ENCODE measurements around the gene TPCN1. TPM values are rescaled to one million over a fixed set of nuclear protein-coding genes. Genes with fewer than 3 reads are reported as not detected.

The TPCN1 gene
- polyA plus RNA-seq, 3 donors = 31.2 to 50.5 (median 34.4) TPM

DNA sequence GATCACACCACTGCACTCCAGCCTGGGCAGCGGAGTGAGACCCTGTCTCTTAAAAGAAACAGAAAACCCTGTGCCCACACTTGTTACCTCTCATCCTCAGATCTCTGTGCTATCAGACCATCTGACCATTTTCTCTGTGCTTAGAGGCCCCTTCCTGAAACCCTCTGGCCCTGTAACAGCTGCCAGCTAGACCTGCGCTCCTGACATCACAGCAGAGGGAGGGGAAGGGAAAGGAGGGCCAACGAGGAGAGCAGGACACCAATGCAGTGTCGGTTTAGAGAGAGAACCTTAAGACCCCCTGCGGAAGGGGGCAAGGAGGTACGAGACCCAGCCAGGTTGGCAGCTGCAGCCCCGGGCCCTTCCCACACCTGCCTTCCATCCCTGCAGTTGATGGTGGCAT, 71.3 kb downstream of the TPCN1 start:
- DNase-seq (ENCODE audit: extremely low read depth in 1 of 11, low read depth in 9 of 11, low spot score in 4 of 11) = no peak

DNA sequence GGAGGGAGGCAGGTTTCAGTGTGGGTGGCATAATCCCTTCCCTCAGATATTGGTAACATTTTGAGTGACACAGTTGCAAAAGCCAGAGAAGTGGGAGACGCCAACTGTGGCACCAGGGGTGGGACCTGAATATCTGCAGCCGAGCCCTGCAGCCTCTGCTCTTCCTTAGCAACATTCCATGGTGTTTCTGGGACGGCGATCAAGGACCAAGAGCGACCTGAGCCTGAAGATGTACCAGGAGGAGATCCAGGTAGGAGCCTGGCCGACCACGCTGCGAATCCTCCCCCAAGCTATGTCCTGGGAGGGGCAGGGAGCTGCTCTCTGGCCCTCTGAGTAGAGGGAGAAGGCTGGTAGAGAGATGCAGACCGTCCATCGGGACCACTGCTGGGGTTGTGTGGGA, 71.8 kb downstream of the TPCN1 start:
- no peak for DNase-seq (ENCODE audit: extremely low read depth in 1 of 11, low read depth in 9 of 11, low spot score in 4 of 11)

DNA sequence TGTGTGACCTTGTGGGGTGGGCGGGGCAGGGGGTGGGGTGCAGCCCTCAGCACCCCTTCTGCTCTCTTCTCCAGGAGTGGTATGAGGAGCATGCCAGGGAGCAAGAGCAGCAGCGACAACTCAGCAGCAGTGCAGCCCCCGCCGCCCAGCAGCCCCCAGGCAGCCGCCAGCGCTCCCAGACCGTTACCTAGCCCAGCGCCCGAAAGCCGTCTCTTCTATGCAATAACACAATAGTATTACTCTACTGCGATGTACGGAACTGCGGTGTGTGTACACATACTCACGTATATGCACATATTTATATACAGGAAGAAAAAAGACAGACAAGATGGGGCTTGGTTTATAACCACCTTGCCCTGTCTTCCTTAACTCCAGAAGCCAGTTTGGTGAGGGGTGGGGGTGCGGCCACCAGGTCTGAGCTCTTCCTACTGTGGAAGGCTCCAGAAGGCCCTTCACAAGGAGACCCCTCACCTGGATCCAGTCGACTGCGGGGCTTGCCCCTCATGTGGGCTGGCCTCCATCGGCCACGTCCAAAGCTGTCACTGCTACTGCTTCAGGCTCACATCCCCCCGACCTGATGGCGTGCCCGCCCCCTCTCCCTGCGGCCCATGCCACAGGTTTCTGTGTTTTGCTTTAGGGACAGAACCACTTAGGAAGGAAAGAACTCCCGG, 74.8 kb downstream of the TPCN1 start:
- no peak for DNase-seq (ENCODE audit: extremely low read depth in 1 of 11, low read depth in 9 of 11, low spot score in 4 of 11)

DNA sequence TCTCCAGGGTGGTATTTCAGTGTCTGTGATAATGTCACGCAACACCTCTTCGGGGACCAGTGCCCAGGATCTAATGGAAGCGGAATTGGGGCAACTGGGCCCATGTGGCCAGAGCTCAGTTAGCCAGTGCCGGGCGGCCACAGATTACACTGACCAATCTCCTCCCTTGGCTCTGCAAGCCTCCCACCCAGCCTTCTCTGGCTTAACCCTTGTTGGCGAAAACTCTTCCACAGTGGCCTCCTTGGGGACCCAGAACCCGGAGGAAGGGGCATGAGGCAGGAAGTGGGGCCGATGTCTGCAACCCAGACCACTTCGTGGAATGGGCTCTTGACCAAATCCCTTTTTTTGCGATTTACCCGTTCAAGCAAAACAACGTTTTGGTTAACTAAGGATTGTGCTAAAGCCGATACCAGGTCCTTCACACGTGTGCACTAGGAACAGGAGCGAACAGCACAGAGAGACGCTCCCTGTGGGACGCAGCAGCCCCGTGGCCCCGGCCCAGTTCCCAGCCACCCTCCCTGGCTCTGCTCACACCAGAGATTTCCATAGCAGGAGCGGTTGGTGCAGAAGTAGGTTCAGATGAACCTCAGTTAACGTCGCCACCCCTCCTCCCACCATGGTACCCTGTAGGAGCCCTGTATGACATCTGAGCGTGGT, 75.4 kb downstream of the TPCN1 start:
- no peak for DNase-seq (ENCODE audit: extremely low read depth in 1 of 11, low read depth in 9 of 11, low spot score in 4 of 11)

DNA sequence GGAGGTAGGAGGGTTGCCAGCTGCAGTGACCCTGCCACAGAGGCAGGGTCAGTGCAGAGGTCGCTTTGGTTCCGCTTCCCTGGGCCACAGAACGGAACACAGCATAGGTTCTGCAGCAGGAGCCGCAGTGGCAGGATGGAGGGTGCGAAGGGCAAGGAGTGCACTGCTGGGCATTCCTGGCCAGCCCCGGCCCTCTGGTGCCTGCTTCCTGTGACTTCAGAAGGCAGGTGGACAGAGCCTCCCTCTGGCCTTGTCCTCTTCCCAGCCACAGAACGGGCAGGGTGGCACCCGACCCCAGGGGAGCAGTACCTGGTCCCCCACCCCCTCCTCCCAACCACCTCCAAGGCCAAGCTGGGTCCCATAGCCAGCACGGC, 75.9 kb downstream of the TPCN1 start:
- no peak for DNase-seq (ENCODE audit: extremely low read depth in 1 of 11, low read depth in 9 of 11, low spot score in 4 of 11)

DNA sequence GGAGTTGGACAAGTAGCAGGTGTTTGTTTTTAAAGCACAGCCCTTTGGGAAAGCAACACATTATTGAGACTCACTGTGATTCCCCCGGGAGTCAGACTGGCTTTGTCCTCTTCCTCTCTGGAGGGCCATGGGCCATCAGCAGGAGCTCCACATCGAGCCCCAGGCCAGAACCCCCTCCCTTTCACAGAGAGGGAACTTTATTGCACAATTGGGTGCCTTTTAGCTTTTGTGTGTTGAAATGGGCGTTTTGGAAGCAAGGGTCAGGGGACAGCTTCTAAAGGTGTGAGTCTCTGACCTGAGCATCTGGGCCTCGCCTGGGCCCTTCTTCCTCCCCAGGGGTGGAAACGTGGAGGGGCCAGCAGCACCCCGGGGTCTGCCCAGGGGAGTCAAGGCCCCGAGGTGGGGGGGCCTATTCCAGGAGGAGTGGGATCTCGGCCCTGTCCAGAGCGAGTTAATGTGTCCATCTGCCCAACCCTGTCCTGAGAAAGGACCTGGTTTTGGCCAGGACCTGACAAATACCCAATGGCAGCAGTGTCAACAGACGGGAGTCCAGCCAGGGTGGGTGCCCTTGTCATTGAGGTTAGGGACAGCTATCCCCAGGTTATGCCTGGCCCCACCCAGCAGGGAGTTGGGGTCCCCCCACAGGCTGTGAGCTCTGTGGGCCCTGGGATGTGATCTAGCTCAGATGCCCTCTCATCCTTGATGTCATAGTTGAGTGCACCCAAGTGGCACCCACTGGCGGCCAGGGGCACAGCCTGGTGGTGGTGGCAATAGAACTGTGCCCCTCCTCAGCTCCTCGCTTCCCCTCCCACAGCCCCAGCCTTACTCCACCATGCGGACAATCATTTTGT, 76.6 kb downstream of the TPCN1 start:
- DNase-seq (ENCODE audit: extremely low read depth in 1 of 11, low read depth in 9 of 11, low spot score in 4 of 11) = no peak

DNA sequence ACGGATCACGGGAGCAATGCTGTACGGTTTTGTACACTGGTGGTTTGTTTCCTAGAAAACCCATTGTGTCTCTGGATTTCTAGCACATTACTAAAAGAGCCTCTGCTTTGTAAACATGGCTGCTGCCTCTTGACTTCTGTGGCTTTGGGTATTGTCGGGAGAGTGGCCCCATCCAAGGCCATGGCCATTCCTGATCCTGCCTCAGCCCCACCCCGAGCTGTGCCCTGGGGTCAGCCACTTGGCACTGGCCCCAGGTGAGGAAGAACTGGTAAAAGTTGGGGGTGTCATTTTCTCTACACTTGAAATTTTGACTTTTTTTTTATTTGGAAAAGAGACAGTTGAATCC, 77.2 kb downstream of the TPCN1 start:
- DNase-seq (ENCODE audit: extremely low read depth in 1 of 11, low read depth in 9 of 11, low spot score in 4 of 11) = no peak

DNA sequence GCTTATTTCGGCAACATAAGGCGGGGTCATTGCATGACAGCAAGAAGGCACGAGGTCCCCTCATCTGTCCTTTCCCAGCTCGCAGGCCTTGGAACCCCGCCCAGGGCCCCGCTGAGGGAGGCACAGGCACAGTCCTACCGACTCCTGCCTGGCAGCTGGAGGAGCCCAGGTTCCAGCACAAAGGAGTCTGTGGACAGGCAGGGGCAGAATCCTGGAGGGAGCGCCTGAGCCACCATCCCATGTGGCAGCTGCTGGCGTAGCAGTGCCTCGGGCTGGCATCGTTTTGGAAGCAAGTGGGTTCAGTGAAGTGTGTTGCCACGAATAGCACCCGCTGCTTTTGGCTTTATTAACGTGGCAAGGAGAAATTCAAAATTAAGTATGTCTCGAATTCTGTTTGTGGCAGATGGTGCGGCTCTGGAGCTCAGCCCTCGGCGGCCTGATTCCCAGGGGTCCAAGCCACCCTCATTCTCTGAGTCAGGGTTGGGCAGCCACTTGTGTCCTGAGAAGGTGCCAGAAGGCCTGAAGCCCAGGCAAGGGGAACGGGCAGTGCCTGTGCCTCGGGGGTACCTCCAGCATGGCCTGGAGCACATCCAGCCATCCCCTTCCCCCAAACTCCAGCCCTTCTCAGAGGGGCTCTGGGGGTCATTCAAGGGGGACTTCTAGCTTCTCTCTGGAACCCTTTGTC, 77.7 kb downstream of the TPCN1 start:
- no peak for DNase-seq (ENCODE audit: extremely low read depth in 1 of 11, low read depth in 9 of 11, low spot score in 4 of 11)

DNA sequence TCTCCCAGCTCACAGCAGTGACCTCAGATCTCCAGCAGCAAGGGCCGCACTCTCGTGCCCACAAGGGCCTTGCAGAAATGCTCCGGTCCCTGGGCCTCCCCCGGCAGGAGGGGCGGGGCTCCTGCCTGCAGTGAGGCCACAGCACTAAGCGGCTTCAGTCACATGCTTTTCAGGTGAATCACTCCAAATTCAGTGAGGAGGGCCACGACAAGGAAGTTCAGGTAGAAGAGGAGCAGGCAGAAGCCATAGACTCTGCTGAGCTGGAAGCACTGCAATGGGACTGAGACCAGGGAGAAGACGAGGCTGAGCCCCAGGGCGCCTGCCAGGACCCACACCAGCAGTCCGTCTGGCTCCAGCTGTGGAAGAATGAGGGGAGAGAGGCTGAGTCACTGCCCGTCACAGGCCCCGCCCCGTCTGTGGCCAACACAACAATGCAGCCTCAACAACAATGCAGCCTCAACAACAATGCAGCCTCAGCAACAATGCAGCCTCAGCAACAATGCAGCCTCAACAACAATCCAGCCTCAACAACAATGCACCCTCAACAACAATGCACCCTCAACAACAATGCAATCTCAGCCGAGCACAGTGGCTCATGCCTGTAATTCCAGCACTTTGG, 78.5 kb downstream of the TPCN1 start:
- no peak for DNase-seq (ENCODE audit: extremely low read depth in 1 of 11, low read depth in 9 of 11, low spot score in 4 of 11)

DNA sequence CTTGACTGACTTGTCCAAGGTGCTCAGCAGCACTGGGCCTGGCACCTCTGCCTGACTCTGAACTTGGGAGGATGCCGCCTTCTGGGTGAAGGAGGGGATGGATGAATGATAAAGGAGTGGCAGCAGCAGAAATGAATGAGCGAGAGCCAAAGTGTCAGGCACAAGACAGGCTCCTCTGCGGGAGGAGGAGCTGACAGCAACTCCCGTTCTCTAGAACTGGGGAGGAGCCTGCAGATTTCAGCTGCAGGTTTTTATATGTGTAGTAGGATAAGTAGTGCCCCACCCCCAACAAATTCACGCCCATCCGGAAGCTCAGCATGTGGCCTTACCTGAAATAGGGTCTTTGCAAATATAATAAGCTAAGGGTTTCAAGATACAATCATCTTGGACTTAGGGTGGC, 80.5 kb downstream of the TPCN1 start:
- no peak for DNase-seq (ENCODE audit: extremely low read depth in 1 of 11, low read depth in 9 of 11, low spot score in 4 of 11)

DNA sequence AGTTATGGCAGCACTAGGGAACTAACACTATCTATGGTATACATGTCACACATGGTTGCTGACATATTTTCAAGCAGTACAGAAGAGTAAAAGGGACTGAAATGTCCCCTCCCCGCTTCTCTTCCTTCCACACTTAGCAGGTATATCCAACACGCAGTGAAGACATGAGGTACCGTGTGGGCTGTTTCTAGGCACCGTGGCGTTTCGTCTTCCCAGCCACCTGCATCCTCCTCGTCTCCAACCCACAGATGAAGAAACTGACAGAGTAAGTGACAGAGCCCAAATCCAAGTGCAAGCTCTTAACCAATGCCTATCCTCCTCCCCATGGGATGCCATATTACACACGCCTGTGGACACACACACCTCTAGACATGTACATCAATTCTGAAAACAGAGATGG, 81.2 kb downstream of the TPCN1 start:
- no peak for DNase-seq (ENCODE audit: extremely low read depth in 1 of 11, low read depth in 9 of 11, low spot score in 4 of 11)

DNA sequence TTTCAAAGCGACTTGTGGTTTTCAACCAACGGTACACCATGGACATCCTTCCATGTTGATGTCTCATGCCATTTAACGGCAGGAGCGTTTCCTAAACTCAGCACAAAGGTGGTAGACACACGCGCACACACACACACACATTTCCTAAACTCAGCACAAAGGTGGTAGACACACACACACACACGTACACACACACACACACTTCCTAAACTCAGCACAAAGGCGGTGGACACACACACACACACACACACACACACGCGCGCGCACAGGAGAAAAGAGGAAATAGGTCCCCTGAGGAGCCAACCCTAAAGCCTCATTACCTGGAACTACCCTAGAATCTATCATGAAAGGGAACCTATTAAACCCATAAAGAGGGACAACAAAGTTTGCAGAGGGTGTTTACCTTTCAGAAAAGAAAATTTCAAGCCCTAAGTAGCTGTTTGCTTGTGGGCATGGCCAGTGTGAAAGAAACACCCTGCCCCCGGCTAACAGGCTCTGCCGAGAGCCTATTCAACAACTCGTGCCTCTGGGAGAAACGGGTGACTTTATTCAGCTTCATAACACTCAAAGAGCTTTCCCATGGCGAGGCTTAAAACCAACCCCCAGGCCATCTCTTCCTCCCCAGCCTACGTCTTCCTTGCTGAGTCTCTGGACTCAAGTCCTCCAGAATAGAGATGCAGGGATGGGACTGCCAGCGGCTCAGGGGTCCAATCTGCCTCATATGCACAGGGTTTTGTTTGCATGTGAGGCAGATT, 81.8 kb downstream of the TPCN1 start:
- DNase-seq (ENCODE audit: extremely low read depth in 1 of 11, low read depth in 9 of 11, low spot score in 4 of 11) = no peak

DNA sequence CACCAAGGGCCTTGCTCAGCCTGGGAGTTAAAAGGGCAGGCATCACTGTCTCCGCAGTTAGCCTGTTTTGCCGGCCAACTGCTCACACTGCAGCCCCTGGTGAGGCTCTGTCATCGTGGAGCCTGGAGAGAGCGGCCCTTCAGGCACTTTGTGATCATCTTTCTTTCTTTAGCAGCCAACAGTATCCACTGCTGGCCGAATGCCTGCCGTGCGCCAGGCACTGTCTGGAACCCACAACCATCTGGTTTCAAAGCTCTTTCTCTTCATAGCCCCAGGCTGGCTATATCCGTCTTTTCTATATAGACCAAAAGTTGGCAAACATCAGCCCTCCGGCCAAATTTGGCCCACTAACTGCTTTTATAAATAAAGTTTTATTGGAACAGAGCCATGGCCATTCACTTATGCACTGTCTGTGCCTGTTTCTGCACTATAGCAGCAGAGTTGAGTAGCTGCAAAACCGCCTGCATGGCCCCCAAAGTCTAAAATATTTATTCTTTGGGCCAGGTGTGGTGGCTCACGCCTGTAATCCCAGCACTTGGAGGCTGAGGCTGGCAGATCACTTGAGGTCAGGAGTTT, 84.1 kb downstream of the TPCN1 start:
- DNase-seq (ENCODE audit: extremely low read depth in 1 of 11, low read depth in 9 of 11, low spot score in 4 of 11) = no peak

DNA sequence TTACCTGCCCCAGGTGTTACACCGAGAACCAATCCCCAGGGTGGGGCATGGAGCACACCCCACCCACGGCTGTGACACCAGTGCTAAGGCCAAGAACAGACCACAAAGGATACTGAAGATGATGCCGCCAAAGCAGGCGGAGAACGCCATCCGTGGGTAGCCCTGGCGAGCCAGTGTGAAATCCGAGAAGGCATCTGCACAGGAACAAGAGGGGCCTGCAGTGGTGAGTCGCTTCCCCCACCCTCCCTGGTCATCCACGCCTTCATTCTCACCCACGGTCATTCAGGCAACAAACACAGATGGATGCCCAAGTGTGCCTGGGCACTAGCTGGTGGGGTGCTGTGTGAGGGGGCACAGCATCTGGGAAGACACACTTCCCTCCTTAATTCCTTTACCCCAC, 85.1 kb downstream of the TPCN1 start:
- no peak for DNase-seq (ENCODE audit: extremely low read depth in 1 of 11, low read depth in 9 of 11, low spot score in 4 of 11)

DNA sequence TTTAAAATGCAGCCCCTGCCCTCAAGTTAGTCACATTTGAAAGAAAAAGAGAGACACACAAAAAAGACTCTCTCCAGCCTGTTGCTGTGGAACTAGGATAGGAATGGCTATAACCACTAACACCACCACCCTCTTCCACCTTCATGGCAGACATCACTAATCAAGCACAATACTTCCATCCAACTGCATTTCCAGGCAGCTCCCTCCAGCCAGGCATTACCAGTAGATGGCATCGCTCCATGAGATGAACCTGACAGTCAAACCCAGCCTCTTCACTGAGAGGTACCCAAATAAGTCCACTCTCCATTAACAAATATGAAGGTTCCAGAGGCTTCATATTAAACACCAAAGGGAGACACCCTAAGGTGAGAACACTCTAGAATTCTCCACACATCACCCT, 89.2 kb downstream of the TPCN1 start:
- DNase-seq (ENCODE audit: extremely low read depth in 1 of 11, low read depth in 9 of 11, low spot score in 4 of 11) = no peak

DNA sequence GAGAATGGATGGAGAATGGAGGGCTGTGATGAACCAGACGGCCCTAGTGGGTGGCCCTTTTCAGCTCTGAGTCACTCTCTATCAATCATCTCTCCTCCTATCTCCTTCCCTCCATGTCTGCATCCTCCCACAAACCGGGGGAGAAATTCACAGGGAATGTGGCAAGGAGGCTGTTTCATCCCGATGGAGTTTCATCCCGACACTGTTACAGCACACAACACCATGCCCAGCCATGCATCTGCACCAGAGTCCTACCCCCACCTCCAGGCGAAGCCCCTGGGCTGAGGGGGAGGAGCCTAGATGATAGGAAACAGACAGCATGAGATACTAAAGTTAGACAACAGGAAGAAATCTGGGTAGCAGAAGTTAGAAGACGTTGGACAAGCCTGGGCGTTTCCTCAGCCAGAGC, 92.9 kb downstream of the TPCN1 start:
- no peak for DNase-seq (ENCODE audit: extremely low read depth in 1 of 11, low read depth in 9 of 11, low spot score in 4 of 11)

DNA sequence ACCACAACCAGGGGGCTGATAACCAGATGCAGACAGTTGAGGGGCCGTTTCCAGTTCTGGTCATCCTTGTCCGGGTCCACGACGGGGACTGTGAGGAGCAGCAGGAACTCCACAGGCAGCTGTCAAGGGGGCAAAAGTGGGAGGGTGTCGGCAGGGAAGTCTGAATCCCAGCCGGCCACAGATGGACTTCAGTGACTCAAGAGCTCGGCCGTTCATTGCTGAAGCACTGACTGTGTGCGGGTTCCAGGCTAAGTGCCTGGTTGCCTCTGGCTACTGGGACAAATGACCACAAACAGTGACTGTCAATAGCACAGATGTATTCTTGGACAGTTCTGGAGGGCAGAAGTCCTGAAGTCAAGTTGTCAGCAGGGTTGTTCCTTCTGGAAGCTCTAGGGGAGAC, 94.1 kb downstream of the TPCN1 start:
- no peak for DNase-seq (ENCODE audit: extremely low read depth in 1 of 11, low read depth in 9 of 11, low spot score in 4 of 11)

DNA sequence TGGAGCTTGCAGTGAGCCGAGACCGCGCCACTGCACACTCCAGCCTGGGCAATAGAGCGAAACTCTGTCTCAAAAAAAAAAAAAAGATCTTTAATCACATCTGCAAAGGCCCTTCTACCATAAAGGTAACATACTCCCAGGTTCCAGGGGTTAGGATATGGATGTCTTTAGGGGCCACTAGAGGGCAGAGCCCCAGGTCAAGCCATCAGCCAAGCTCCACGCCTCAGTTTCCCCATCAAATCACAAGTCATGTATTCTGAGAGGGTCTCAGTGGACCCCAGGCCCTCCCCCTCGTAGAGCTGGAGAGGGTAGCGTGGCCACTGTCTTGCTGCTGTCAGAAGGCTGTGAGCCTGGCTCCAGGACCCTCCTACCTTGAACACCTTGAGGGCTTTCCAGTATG, 94.9 kb downstream of the TPCN1 start:
- DNase-seq (ENCODE audit: extremely low read depth in 1 of 11, low read depth in 9 of 11, low spot score in 4 of 11) = no peak
